Bronchial epithelial cell (primary cell): ENCODE results near the gene PLCB1. TPM values are rescaled to one million over a fixed set of nuclear protein-coding genes. Genes with fewer than 3 reads are reported as not detected.

ENCODE experiments used
- DNase-seq: peaks from one replicate; pipeline ENCODE4 v3.0.0-alpha.2; 2010; ENCODE audit warnings: low read depth
- FAIRE-seq: peaks from 2 replicates; lab custom pipeline; 2011; peaks lifted over from hg19 to GRCh38; lab: Jason Lieb, UNC
- H3K27me3 ChIP-seq: 2 replicates; pipeline ENCODE4 v1.5.1; 2011; ENCODE audit warnings: low read length; ENCODE audit not compliant: control insufficient read depth, insufficient read depth
- H3K36me3 ChIP-seq: 2 replicates; pipeline ENCODE4 v1.5.1; 2011; ENCODE audit warnings: low read length; ENCODE audit not compliant: control insufficient read depth, insufficient read depth
- H3K4me3 ChIP-seq: 2 replicates; pipeline ENCODE4 v1.5.1; 2011; ENCODE audit warnings: mild to moderate bottlenecking, low read depth, low read length, control low read depth
- CTCF ChIP-seq: IDR thresholded peaks from 2 replicates; pipeline ENCODE4 v1.5.1; 2011; ENCODE audit warnings: mild to moderate bottlenecking, moderate library complexity, low read length, control low read depth, inconsistent platforms; ENCODE audit not compliant: insufficient read depth, severe bottlenecking
- total RNA-seq: library from RNA; depleted of rRNA; stranded (reverse); fragments of >200 nt; gene quantifications from 2 replicates; pipeline ENCODE4 v1.2.1, GENCODE V29; 2014

Gene PLCB1
- total RNA-seq, 1 donor from 2014 or later: 1.1 TPM

GRCh38 chr20:8318965-8319625, 187.0 kb downstream of the PLCB1 start:
- Histone ChIP-seq H3K27me3 (no peaks in the 10 kb centered on the region), H3K36me3 (no peaks in the 10 kb centered on the region), H3K4me3 (no peak overlapping the region)
- DNase-seq (no peak), FAIRE-seq (no peak)
- TF ChIP-seq CTCF: no peak

GRCh38 chr20:8320306-8320705, 188.2 kb downstream of the PLCB1 start:
- FAIRE-seq: no peak
- no peak for TF ChIP-seq CTCF
- Histone ChIP-seq H3K4me3 (no peak overlapping the region), H3K27me3 (no peaks in the 10 kb centered on the region), H3K36me3 (no peaks in the 10 kb centered on the region)
- no peak for DNase-seq

GRCh38 chr20:8321001-8321400, 188.9 kb downstream of the PLCB1 start:
- H3K36me3 ChIP-seq: no peaks in the 10 kb centered on the region
- FAIRE-seq (no peak), DNase-seq (no peak)
- no peak overlapping the region for H3K4me3 ChIP-seq
- no peak for TF ChIP-seq CTCF
- no peaks in the 10 kb centered on the region for H3K27me3 ChIP-seq

- FAIRE-seq (no peak), DNase-seq (no peak)
- TF ChIP-seq CTCF: no peak
- Histone ChIP-seq H3K36me3 (no peaks in the 10 kb centered on the region), H3K27me3 (no peaks in the 10 kb centered on the region), H3K4me3 (no peak overlapping the region)
Observed at GRCh38 chr20:8322662-8323217, 190.7 kb downstream of the PLCB1 start.

GRCh38 chr20:8326191-8326590, 194.1 kb downstream of the PLCB1 start:
- Histone ChIP-seq H3K36me3 (no peaks in the 10 kb centered on the region), H3K27me3 (no peaks in the 10 kb centered on the region), H3K4me3 (no peak overlapping the region)
- DNase-seq (no peak), FAIRE-seq (no peak)
- no peak for TF ChIP-seq CTCF

- H3K4me3 ChIP-seq: no peak overlapping the region
- H3K36me3 ChIP-seq: no peaks in the 10 kb centered on the region
- DNase-seq: no peak
- no peaks in the 10 kb centered on the region for H3K27me3 ChIP-seq
- FAIRE-seq: no peak
- TF ChIP-seq CTCF: no peak
Observed at GRCh38 chr20:8326899-8327298, 194.8 kb downstream of the PLCB1 start.
